ENCODE results near the gene SP2. TPM values are rescaled to one million over a fixed set of nuclear protein-coding genes. Genes with fewer than 3 reads are reported as not detected.
A peak's percentile ranks its signal among the peaks of the same experiment; 100 is the strongest.

The SP2 gene
- total and polyA plus RNA-seq, 2 of the 13 experiments (the other 11 are each of a cell fraction or from before 2014, with no cell fraction given): 1.4 to 4.8 TPM

GRCh38 chr17:47891545-47892088 lies 4.4 kb upstream of the SP2 start:
- 90% methylated on average over 4 of the region's 4 CpGs for WGBS (ENCODE audit: low lambda C conversion rate)
- Histone ChIP-seq H3K27ac (ENCODE audit: extremely low read length, insufficient read depth, low read length) (no peak overlapping the region), H3K9ac (ENCODE audit: insufficient read depth, low read depth, low read length) (no peak overlapping the region), H3K4me1 (ENCODE audit: insufficient read depth, low read length) (peaks cover 13% of the 10 kb centered on the region), H3K27me3 (ENCODE audit: control insufficient read depth in 1 of 2, insufficient read depth in 2 of 2, low read length in 2 of 2) (no peaks in the 10 kb centered on the region; a peak in 1 of 5 replicates), H3K79me2 (ENCODE audit: insufficient read depth, low read length) (peaks cover 9% of the 10 kb centered on the region), H2AFZ (ENCODE audit: low read length) (no peak overlapping the region), H3K4me3 (replicated peaks in 1 of 3; ENCODE audit: insufficient read depth in 1 of 3, low read depth in 2 of 3, low read length in 3 of 3) (no peak overlapping the region), H3K36me3 (replicated peaks in 1 of 2; ENCODE audit: control insufficient read depth in 1 of 2, insufficient read depth in 2 of 2, low read length in 2 of 2) (no peaks in the 10 kb centered on the region), H3K9me3 (ENCODE audit: low read length) (no peaks in the 10 kb centered on the region), H4K20me1 (ENCODE audit: insufficient read depth, low read length) (no peaks in the 10 kb centered on the region), H3K4me2 (ENCODE audit: low read depth, low read length) (no peak overlapping the region)
- no peak for ATAC-seq
- in situ Hi-C loops (cut with HindIII; ENCODE audit: extremely low pct_ligation_motif_present, low pct_unique_long_range_greater_than_20kb): loop anchor here (5.0 kb wide), 1 partner anchor 49 kb away; the partner anchor contains the start of gene SCRN2
- no peak for DNase-seq (ENCODE audit: low spot score)
- BruUV-seq (replicated peaks): no TSS peak
- intact Hi-C loops (cut with micrococcal nuclease; ENCODE audit: unreplicated experiment): no loop called here
- TF ChIP-seq FOXA1 (IDR thresholded peaks at IDR 0.05) (peak; percentile 34; the same call in 1 of the 2 replicates), FOXA1 (CRISPR knock-in tag; IDR thresholded peaks at IDR 0.05) (no peak), KLF15 (CRISPR knock-in tag; IDR thresholded peaks at IDR 0.05; ENCODE audit: borderline replicate concordance) (no peak)
- FAIRE-seq: no peak
- CTCF ChIA-PET (ENCODE audit: low intra/inter-chr PET ratio, low total read pairs): interaction anchor here (5.7 kb wide), 1 partner anchor 49 kb away, joined by 162 read pairs; the partner anchor contains the start of gene SCRN2
- POLR2A ChIA-PET: interaction anchor here (1.7 kb wide), 1 partner anchor 51 kb away, joined by 5 read pairs; the partner anchor contains the start of gene SCRN2

- Histone ChIP-seq H4K20me1 (ENCODE audit: insufficient read depth, low read length) (no peaks in the 10 kb centered on the region), H3K9ac (ENCODE audit: insufficient read depth, low read depth, low read length) (peak overlapping the region; percentile 93), H3K79me2 (ENCODE audit: insufficient read depth, low read length) (peaks cover 24% of the 10 kb centered on the region), H3K4me2 (ENCODE audit: low read depth, low read length) (peak overlapping the region; percentile 70), H3K4me1 (ENCODE audit: insufficient read depth, low read length) (peaks cover 29% of the 10 kb centered on the region), H3K9me3 (ENCODE audit: low read length) (no peaks in the 10 kb centered on the region), H3K27me3 (ENCODE audit: control insufficient read depth in 1 of 2, insufficient read depth in 2 of 2, low read length in 2 of 2) (no peaks in the 10 kb centered on the region; a peak in 1 of 5 replicates), H2AFZ (ENCODE audit: low read length) (no peak overlapping the region), H3K36me3 (replicated peaks in 1 of 2; ENCODE audit: control insufficient read depth in 1 of 2, insufficient read depth in 2 of 2, low read length in 2 of 2) (peaks cover 0 to 3% of the 10 kb centered on the region in 2 experiments; a peak in 1 of 5 replicates), H3K27ac (ENCODE audit: extremely low read length, insufficient read depth, low read length) (peak overlapping the region; percentile 75), H3K4me3 (replicated peaks in 1 of 3; ENCODE audit: insufficient read depth in 1 of 3, low read depth in 2 of 3, low read length in 3 of 3) (peak overlapping the region; percentile 79 to 90 (median 83))
- ChIA-PET CTCF (ENCODE audit: low intra/inter-chr PET ratio, low total read pairs) (no interaction called here), POLR2A (interaction anchor here (0.8 to 3.0 kb wide), 29 partner anchors 9 to 206 kb away, joined by 3 to 56 read pairs (median 11); partner anchors contain the start of genes CBX1, CDK5RAP3, LRRC46 and MRPL10)
- ATAC-seq: no peak
- in situ Hi-C loops (cut with HindIII; ENCODE audit: extremely low pct_ligation_motif_present, low pct_unique_long_range_greater_than_20kb): loop anchor here (5.0 kb wide), 1 partner anchor 52 kb away; the partner anchor contains the start of gene SCRN2
- 47% methylated on average over 11 of the region's 11 CpGs for WGBS (ENCODE audit: low lambda C conversion rate)
- FAIRE-seq: no peak
- BruUV-seq (replicated peaks): no TSS peak
- no peak for DNase-seq (ENCODE audit: low spot score)
- intact Hi-C loops (cut with micrococcal nuclease; ENCODE audit: unreplicated experiment): loop anchor here (1.0 to 5.0 kb wide), 4 partner anchors 53 to 128 kb away; partner anchors contain the start of gene SCRN2
- TF ChIP-seq XBP1 (CRISPR knock-in tag; IDR thresholded peaks at IDR 0.05) (no peak), ZNF577 (CRISPR knock-in tag; IDR thresholded peaks at IDR 0.05; ENCODE audit: borderline replicate concordance, low read depth) (no peak), MEF2D (CRISPR knock-in tag; IDR thresholded peaks at IDR 0.05) (no peak), ZNF639 (CRISPR knock-in tag; conservative IDR thresholded peaks at IDR 0.05) (no peak), ZC3H4 (CRISPR knock-in tag; IDR thresholded peaks at IDR 0.05; ENCODE audit: borderline replicate concordance) (peak; percentile 18; the same call in 1 of the 2 replicates), UBTF (CRISPR knock-in tag; IDR thresholded peaks at IDR 0.05) (no peak), ZBTB42 (CRISPR knock-in tag; IDR thresholded peaks at IDR 0.05) (no peak), ZNF251 (CRISPR knock-in tag; IDR thresholded peaks at IDR 0.05) (no peak), TCF7 (IDR thresholded peaks at IDR 0.05; ENCODE audit: low read depth) (no peak)
Measured at GRCh38 chr17:47894498-47895346, 1.3 kb upstream of the SP2 start.

All from HepG2 (cell line).